LNCaP clone FGC (cell line): ENCODE data around the gene PALS2.

ENCODE experiments used
- DNase-seq: peaks from one replicate; pipeline ENCODE4 v3.0.0-alpha.2; 2011; ENCODE audit warnings: low read depth
- H3K4me3 ChIP-seq: 2 replicates; pipeline ENCODE4 v1.5.1; 2011; ENCODE audit warnings: mild to moderate bottlenecking, low read depth, low read length, control low read depth
- TF ChIP-seq, protein P1 (sequence below): IDR thresholded peaks from 2 replicates; pipeline ENCODE4 v1.5.1; 2012; ENCODE audit warnings: mild to moderate bottlenecking; ENCODE audit not compliant: control insufficient read depth, insufficient read depth; ENCODE audit errors: extremely low read depth

PALS2 gene

DNA sequence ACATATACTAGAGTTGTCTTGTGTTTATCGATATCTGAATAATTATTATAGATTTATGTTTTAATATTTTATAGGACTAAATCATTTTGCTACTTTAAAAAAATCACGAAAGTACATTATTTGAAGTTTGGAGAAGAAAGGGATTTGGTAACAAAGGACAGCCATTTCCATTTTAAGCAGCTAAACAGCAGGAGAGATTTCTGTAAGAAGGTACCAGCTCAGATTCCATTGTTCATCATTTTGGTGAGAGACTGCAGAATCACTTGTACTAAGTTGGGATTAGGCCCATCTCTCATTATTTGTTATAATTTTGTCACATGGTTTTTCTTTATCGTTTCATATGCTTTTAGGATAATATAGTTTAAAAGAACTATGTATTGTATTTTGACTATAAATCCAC lies 46.7 kb downstream of the PALS2 start:
- TF ChIP-seq, protein P1, sequence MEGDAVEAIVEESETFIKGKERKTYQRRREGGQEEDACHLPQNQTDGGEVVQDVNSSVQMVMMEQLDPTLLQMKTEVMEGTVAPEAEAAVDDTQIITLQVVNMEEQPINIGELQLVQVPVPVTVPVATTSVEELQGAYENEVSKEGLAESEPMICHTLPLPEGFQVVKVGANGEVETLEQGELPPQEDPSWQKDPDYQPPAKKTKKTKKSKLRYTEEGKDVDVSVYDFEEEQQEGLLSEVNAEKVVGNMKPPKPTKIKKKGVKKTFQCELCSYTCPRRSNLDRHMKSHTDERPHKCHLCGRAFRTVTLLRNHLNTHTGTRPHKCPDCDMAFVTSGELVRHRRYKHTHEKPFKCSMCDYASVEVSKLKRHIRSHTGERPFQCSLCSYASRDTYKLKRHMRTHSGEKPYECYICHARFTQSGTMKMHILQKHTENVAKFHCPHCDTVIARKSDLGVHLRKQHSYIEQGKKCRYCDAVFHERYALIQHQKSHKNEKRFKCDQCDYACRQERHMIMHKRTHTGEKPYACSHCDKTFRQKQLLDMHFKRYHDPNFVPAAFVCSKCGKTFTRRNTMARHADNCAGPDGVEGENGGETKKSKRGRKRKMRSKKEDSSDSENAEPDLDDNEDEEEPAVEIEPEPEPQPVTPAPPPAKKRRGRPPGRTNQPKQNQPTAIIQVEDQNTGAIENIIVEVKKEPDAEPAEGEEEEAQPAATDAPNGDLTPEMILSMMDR, result no peak
- no peak overlapping the region for H3K4me3 ChIP-seq
- DNase-seq, result no peak

DNA sequence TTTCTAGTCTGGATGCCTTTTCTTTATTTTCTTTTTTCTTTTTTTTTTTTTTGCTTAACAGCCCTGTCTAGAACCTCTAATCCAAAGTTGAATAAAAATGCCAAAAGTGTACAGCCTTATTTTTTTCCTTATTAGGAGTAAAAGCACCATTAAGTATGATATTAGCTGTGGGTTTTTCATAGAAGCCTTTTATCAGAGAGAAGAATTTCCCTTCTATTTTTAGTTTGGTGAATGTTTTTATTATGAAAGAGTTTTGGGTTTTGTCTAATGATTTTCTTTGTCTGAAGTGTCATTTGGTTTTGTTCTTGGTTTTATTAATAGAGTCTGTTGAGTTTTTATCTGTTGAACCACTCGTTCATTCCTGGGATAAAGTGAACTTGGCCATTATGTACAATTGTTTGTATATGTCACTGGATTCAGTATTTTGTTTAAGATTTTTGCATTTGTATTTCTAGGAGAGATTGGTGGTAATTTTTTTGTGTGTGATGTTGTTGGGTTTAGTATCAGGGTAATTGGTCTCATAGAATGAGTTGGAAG lies 49.5 kb downstream of the PALS2 start:
- DNase-seq, result no peak
- TF ChIP-seq, protein P1, result no peak
- no peak overlapping the region for H3K4me3 ChIP-seq
